HepG2 (cell line): ENCODE results near the gene TM4SF5. TPM values are rescaled to one million over a fixed set of nuclear protein-coding genes. Genes with fewer than 3 reads are reported as not detected.

ENCODE experiments used
- CREBL2 ChIP-seq: sonication (generic); formaldehyde crosslinking; IDR thresholded peaks from 2 replicates; pipeline ENCODE4 v1.8.1; 2023; ENCODE audit warnings: missing genetic modification reagents, mild to moderate bottlenecking, borderline replicate concordance
- DNMT1 ChIP-seq: sonication (generic); formaldehyde crosslinking; IDR thresholded peaks from 2 replicates; pipeline ENCODE4 v1.5.1; 2020; ENCODE audit warnings: mild to moderate bottlenecking, missing genetic modification reagents
- FOXP4 ChIP-seq: sonication (generic); formaldehyde crosslinking; IDR thresholded peaks from 2 replicates; pipeline ENCODE4 v1.4.0; 2020; ENCODE audit warnings: missing genetic modification reagents
- HOXA3 ChIP-seq: sonication (generic); formaldehyde crosslinking; IDR thresholded peaks from 2 replicates; pipeline ENCODE4 v1.5.0; 2020; ENCODE audit warnings: missing genetic modification reagents
- ISL2 ChIP-seq: sonication (generic); formaldehyde crosslinking; IDR thresholded peaks from 2 replicates; pipeline ENCODE4 v1.5.0; 2020; ENCODE audit warnings: missing genetic modification reagents
- KDM3A ChIP-seq: IDR thresholded peaks from 2 replicates; pipeline ENCODE4 v1.6.1; 2018; ENCODE audit warnings: low read depth, missing compliant biosample characterization
- KDM5A ChIP-seq: fragments of 200-600 bp; sonication (generic); IDR thresholded peaks from 2 replicates; pipeline ENCODE4 v1.7.0; 2018; ENCODE audit warnings: antibody characterized with exemption, mild to moderate bottlenecking, low read length, borderline replicate concordance
- LRRFIP1 ChIP-seq: sonication (generic); formaldehyde crosslinking; conservative IDR thresholded peaks from 2 replicates; pipeline ENCODE4 v1.4.0; 2020; ENCODE audit warnings: missing genetic modification reagents
- MBD4 ChIP-seq: IDR thresholded peaks from 2 replicates; pipeline ENCODE4 v1.6.1; 2012; ENCODE audit warnings: low read length, inconsistent platforms, borderline replicate concordance
- MEIS2 ChIP-seq: sonication (generic); formaldehyde crosslinking; IDR thresholded peaks from 2 replicates; pipeline ENCODE4 v1.9.0; 2021; ENCODE audit warnings: mild to moderate bottlenecking, missing genetic modification reagents
- RXRA ChIP-seq: sonication (generic); formaldehyde crosslinking; IDR thresholded peaks from 2 replicates; pipeline ENCODE4 v1.5.1; 2020; ENCODE audit warnings: missing genetic modification reagents
- SIX4 ChIP-seq: sonication (generic); formaldehyde crosslinking; IDR thresholded peaks from 2 replicates; pipeline ENCODE4 v1.4.0; 2020; ENCODE audit warnings: missing genetic modification reagents
- TCF7L2 ChIP-seq: IDR thresholded peaks from 2 replicates; pipeline ENCODE4 v1.6.1; 2011; ENCODE audit warnings: mild to moderate bottlenecking, low read depth, low read length, moderate library complexity
- THAP8 ChIP-seq: sonication (generic); formaldehyde crosslinking; IDR thresholded peaks from 2 replicates; pipeline ENCODE4 v1.5.1; 2020; ENCODE audit warnings: missing genetic modification reagents, mild to moderate bottlenecking, borderline replicate concordance
- TMF1 ChIP-seq: sonication (generic); formaldehyde crosslinking; IDR thresholded peaks from 2 replicates; pipeline ENCODE4 v1.8.1; 2022; ENCODE audit warnings: low read depth, missing genetic modification reagents
- ZBTB4 ChIP-seq: sonication (generic); formaldehyde crosslinking; IDR thresholded peaks from 2 replicates; pipeline ENCODE4 v1.4.0; 2020; ENCODE audit warnings: missing genetic modification reagents, mild to moderate bottlenecking, borderline replicate concordance
- ZNF276 ChIP-seq: sonication (generic); formaldehyde crosslinking; IDR thresholded peaks from 2 replicates; pipeline ENCODE4 v1.4.0; 2020; ENCODE audit warnings: mild to moderate bottlenecking, low read depth, missing genetic modification reagents
- ZNF383 ChIP-seq: sonication (generic); formaldehyde crosslinking; IDR thresholded peaks from 2 replicates; pipeline ENCODE4 v1.4.0; 2020; ENCODE audit warnings: missing genetic modification reagents, mild to moderate bottlenecking, borderline replicate concordance
- ZNF549 ChIP-seq: sonication (generic); formaldehyde crosslinking; IDR thresholded peaks from 2 replicates; pipeline ENCODE4 v1.5.0; 2020; ENCODE audit warnings: missing genetic modification reagents
- ZNF747 ChIP-seq: sonication (generic); formaldehyde crosslinking; IDR thresholded peaks from 2 replicates; pipeline ENCODE4 v1.8.1; 2023; ENCODE audit warnings: missing genetic modification reagents, mild to moderate bottlenecking, borderline replicate concordance
- polyA plus RNA-seq, 8 experiments: library from polyadenylated mRNA; depleted of rRNA in 3 of 8; stranded (reverse) in 7 of 8; unstranded in 1 of 8; fragments of >200 nt; fragmentation: Illumina TruSeq in 4 of 8; extraction: Trizol in 4 of 8; gene quantifications; 2 replicates each; pipeline versions ENCODE4 v1.2.1 to v1.2.3, GENCODE V29; 2011 to 2016; ENCODE audit warnings: low read depth in 4 of 8, missing spikeins in 1 of 8, mixed read lengths in 1 of 8; ENCODE audit not compliant: insufficient read depth in 1 of 8
- total RNA-seq, 5 experiments: library from RNA; depleted of rRNA; stranded (reverse); fragments of >200 nt; fragmentation: Illumina TruSeq; extraction: Trizol; gene quantifications; 2 replicates each; pipeline ENCODE4 v1.2.3, GENCODE V29; 2016; ENCODE audit warnings: low read depth in 1 of 5

TM4SF5 gene
- total and polyA plus RNA-seq, 2 of the 13 experiments (the other 11 are each of a cell fraction or from before 2014, with no cell fraction given): 30.1 to 126 TPM

GRCh38 chr17:4759776-4760236 lies 11.9 kb upstream of the TM4SF5 start (continued):
- 0 out of 2 replicates have a peak, but pooled peaks have one; percentile 34 for TF ChIP-seq ZNF276
- TF ChIP-seq ZNF747 (CRISPR knock-in tag): no peak; the same call in 1 of the 2 replicates
- TF ChIP-seq ZNF383 (CRISPR knock-in tag): no peak
- no peak for TF ChIP-seq LRRFIP1
- peak; percentile 98 for TF ChIP-seq FOXP4 (CRISPR knock-in tag)
- TF ChIP-seq MEIS2 (CRISPR knock-in tag): peak; percentile 84
- TF ChIP-seq SIX4 (CRISPR knock-in tag): no peak
- TF ChIP-seq HOXA3 (CRISPR knock-in tag): peak; percentile 92
- no peak for TF ChIP-seq CREBL2
- no peak for TF ChIP-seq TCF7L2
- TF ChIP-seq ZNF549: no peak
- no peak for TF ChIP-seq ISL2 (CRISPR knock-in tag)
- TF ChIP-seq KDM3A: peak; percentile 66; the same call in 1 of the 2 replicates
- TF ChIP-seq ZBTB4 (CRISPR knock-in tag): 0 out of 2 replicates have a peak, but pooled peaks have one; percentile 24
- TF ChIP-seq DNMT1: no peak
- TF ChIP-seq THAP8 (CRISPR knock-in tag): no peak
- no peak for TF ChIP-seq MBD4
- TF ChIP-seq KDM5A: no peak
- no peak for TF ChIP-seq TMF1 (CRISPR knock-in tag)
- TF ChIP-seq RXRA: peak; percentile 95
